Measurements from ENCODE around the gene NSA2.

NSA2 gene

GRCh38 chr5:74766849-74767578 is at the start of gene NSA2, which contains the start of gene GFM2 (continued):
- TF ChIP-seq GLI4 (tag by site-specific recombination; IDR thresholded peaks at IDR 0.05) (peak; percentile 93), ZSCAN30 (tag by site-specific recombination; IDR thresholded peaks at IDR 0.05) (peak; percentile 83), ZNF112 (tag by site-specific recombination; IDR thresholded peaks at IDR 0.05) (no peak), ZBTB21 (tag by site-specific recombination; IDR thresholded peaks at IDR 0.05) (0 out of 2 replicates have a peak, but pooled peaks have one; percentile 61), ZBTB7A (tag by site-specific recombination; IDR thresholded peaks at IDR 0.05; ENCODE audit: low read depth) (peak; percentile 68; the same call in 1 of the 2 replicates), ZFHX2 (tag by site-specific recombination; conservative IDR thresholded peaks at IDR 0.05) (peak; percentile 78), ZNF785 (tag by site-specific recombination; IDR thresholded peaks at IDR 0.05) (no peak), ZNF624 (tag by site-specific recombination; IDR thresholded peaks at IDR 0.05) (no peak), ZNF843 (tag by site-specific recombination; IDR thresholded peaks at IDR 0.05) (peak; percentile 61), ZNF664 (tag by site-specific recombination; IDR thresholded peaks at IDR 0.05) (peak; percentile 63; the same call in 1 of the 2 replicates), ZNF19 (tag by site-specific recombination; IDR thresholded peaks at IDR 0.05; ENCODE audit: low read depth) (no peak), GFI1B (tag by site-specific recombination; IDR thresholded peaks at IDR 0.05) (no peak; the same call in 1 of the 2 replicates), ZNF830 (tag by site-specific recombination; IDR thresholded peaks at IDR 0.05; ENCODE audit: low read depth) (no peak), ZNF132 (tag by site-specific recombination; IDR thresholded peaks at IDR 0.05; ENCODE audit: borderline replicate concordance) (no peak), ZNF341 (tag by site-specific recombination; IDR thresholded peaks at IDR 0.05; ENCODE audit: low read depth) (peak; percentile 54; the same call in 1 of the 2 replicates), GLI2 (tag by site-specific recombination; IDR thresholded peaks at IDR 0.05; ENCODE audit: borderline replicate concordance, low read depth) (0 out of 2 replicates have a peak, but pooled peaks have one; percentile 38), ZNF747 (tag by site-specific recombination; IDR thresholded peaks at IDR 0.05) (no peak), ZNF670 (tag by site-specific recombination; IDR thresholded peaks at IDR 0.05; ENCODE audit: low read depth) (no peak), HOXA7 (CRISPR knock-in tag; IDR thresholded peaks at IDR 0.05; ENCODE audit: borderline replicate concordance) (no peak), ZNF626 (tag by site-specific recombination; IDR thresholded peaks at IDR 0.05) (peak; percentile 75; the same call in 1 of the 2 replicates), ZNF146 (tag by site-specific recombination; IDR thresholded peaks at IDR 0.05) (0 out of 2 replicates have a peak, but pooled peaks have one; percentile 45), ZNF837 (tag by site-specific recombination; IDR thresholded peaks at IDR 0.05) (no peak), ZNF10 (tag by site-specific recombination; IDR thresholded peaks at IDR 0.05) (0 out of 2 replicates have a peak, but pooled peaks have one; percentile 25), REST (tag by site-specific recombination; IDR thresholded peaks at IDR 0.05) (peak; percentile 51; the same call in 1 of the 2 replicates), ZNF202 (tag by site-specific recombination; IDR thresholded peaks at IDR 0.05; ENCODE audit: borderline replicate concordance) (no peak), ZNF544 (tag by site-specific recombination; IDR thresholded peaks at IDR 0.05) (no peak)
- TF ChIP-seq, protein P1, sequence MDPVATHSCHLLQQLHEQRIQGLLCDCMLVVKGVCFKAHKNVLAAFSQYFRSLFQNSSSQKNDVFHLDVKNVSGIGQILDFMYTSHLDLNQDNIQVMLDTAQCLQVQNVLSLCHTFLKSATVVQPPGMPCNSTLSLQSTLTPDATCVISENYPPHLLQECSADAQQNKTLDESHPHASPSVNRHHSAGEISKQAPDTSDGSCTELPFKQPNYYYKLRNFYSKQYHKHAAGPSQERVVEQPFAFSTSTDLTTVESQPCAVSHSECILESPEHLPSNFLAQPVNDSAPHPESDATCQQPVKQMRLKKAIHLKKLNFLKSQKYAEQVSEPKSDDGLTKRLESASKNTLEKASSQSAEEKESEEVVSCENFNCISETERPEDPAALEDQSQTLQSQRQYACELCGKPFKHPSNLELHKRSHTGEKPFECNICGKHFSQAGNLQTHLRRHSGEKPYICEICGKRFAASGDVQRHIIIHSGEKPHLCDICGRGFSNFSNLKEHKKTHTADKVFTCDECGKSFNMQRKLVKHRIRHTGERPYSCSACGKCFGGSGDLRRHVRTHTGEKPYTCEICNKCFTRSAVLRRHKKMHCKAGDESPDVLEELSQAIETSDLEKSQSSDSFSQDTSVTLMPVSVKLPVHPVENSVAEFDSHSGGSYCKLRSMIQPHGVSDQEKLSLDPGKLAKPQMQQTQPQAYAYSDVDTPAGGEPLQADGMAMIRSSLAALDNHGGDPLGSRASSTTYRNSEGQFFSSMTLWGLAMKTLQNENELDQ (tag by site-specific recombination; IDR thresholded peaks at IDR 0.05; ENCODE audit: low read depth) = no peak
- TF ChIP-seq, protein P2, sequence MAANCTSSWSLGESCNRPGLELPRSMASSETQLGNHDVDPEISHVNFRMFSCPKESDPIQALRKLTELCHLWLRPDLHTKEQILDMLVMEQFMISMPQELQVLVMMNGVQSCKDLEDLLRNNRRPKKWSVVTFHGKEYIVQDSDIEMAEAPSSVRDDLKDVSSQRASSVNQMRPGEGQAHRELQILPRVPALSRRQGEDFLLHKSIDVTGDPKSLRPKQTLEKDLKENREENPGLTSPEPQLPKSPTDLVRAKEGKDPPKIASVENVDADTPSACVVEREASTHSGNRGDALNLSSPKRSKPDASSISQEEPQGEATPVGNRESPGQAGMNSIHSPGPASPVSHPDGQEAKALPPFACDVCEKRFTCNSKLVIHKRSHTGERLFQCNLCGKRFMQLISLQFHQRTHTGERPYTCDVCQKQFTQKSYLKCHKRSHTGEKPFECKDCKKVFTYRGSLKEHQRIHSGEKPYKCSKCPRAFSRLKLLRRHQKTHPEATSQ (tag by site-specific recombination; IDR thresholded peaks at IDR 0.05) = peak; percentile 85
- TF ChIP-seq, protein P3, sequence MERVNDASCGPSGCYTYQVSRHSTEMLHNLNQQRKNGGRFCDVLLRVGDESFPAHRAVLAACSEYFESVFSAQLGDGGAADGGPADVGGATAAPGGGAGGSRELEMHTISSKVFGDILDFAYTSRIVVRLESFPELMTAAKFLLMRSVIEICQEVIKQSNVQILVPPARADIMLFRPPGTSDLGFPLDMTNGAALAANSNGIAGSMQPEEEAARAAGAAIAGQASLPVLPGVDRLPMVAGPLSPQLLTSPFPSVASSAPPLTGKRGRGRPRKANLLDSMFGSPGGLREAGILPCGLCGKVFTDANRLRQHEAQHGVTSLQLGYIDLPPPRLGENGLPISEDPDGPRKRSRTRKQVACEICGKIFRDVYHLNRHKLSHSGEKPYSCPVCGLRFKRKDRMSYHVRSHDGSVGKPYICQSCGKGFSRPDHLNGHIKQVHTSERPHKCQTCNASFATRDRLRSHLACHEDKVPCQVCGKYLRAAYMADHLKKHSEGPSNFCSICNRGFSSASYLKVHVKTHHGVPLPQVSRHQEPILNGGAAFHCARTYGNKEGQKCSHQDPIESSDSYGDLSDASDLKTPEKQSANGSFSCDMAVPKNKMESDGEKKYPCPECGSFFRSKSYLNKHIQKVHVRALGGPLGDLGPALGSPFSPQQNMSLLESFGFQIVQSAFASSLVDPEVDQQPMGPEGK (tag by site-specific recombination; IDR thresholded peaks at IDR 0.05) = peak; percentile 62; the same call in 1 of the 2 replicates
- TF ChIP-seq, protein P4, sequence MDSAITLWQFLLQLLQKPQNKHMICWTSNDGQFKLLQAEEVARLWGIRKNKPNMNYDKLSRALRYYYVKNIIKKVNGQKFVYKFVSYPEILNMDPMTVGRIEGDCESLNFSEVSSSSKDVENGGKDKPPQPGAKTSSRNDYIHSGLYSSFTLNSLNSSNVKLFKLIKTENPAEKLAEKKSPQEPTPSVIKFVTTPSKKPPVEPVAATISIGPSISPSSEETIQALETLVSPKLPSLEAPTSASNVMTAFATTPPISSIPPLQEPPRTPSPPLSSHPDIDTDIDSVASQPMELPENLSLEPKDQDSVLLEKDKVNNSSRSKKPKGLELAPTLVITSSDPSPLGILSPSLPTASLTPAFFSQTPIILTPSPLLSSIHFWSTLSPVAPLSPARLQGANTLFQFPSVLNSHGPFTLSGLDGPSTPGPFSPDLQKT (IDR thresholded peaks at IDR 0.05; ENCODE audit: borderline replicate concordance, low read depth, low read length) = no peak; the same call in 1 of the 2 replicates
